Mesendoderm (in vitro differentiated cells): Measurements from ENCODE around the gene ITPR3.

Source experiments
- DNase-seq: peaks from one replicate; pipeline ENCODE4 v3.0.0; 2013
- H2AK5ac ChIP-seq: 2 replicates; pipeline ENCODE4 v1.6.1; 2013; ENCODE audit warnings: low read length, inconsistent platforms
- H2BK120ac ChIP-seq: 2 replicates; pipeline ENCODE4 v1.6.1; 2013; ENCODE audit warnings: low read depth, mild to moderate bottlenecking, low read length, moderate library complexity, mixed read lengths
- H2BK15ac ChIP-seq: replicated peaks from 2 replicates; pipeline ENCODE4 v1.6.1; 2013; ENCODE audit warnings: low read depth, mild to moderate bottlenecking, moderate library complexity
- H2BK5ac ChIP-seq: 2 replicates; pipeline ENCODE4 v1.6.1; 2013; ENCODE audit warnings: low read length, inconsistent platforms
- H3K18ac ChIP-seq: 2 replicates; pipeline ENCODE4 v1.6.1; 2013; ENCODE audit warnings: mild to moderate bottlenecking, low read length, mixed read lengths
- H3K23ac ChIP-seq: one replicate; pipeline ENCODE4 v1.6.1; 2013; ENCODE audit warnings: low read length
- H3K27ac ChIP-seq: 2 replicates; pipeline ENCODE4 v1.5.1; 2013; ENCODE audit warnings: low read depth, mild to moderate bottlenecking, inconsistent platforms, low read length, moderate library complexity
- H3K27me3 ChIP-seq: 2 replicates; pipeline ENCODE4 v1.6.1; 2013; ENCODE audit warnings: low read length, control low read depth, mild to moderate bottlenecking, inconsistent platforms; ENCODE audit not compliant: insufficient read depth, poor library complexity
- H3K36me3 ChIP-seq: 2 replicates; pipeline ENCODE4 v1.6.1; 2013; ENCODE audit warnings: low read length, inconsistent platforms; ENCODE audit not compliant: control insufficient read depth, insufficient read depth
- H3K4ac ChIP-seq: one replicate; pipeline ENCODE4 v1.6.1; 2013; ENCODE audit warnings: low read depth, mild to moderate bottlenecking, low read length, moderate library complexity
- H3K4me1 ChIP-seq: 2 replicates; pipeline ENCODE4 v1.6.1; 2013; ENCODE audit warnings: low read depth, low read length, inconsistent platforms; ENCODE audit not compliant: control insufficient read depth
- H3K4me2 ChIP-seq: 2 replicates; pipeline ENCODE4 v1.6.1; 2013; ENCODE audit warnings: low read length
- H3K4me3 ChIP-seq: 2 replicates; pipeline ENCODE4 v1.5.1; 2013; ENCODE audit warnings: mild to moderate bottlenecking, low read length
- H3K56ac ChIP-seq: one replicate; pipeline ENCODE4 v1.6.1; 2013; ENCODE audit warnings: low read length
- H3K79me1 ChIP-seq: 2 replicates; pipeline ENCODE4 v1.6.1; 2013; ENCODE audit warnings: low read length, inconsistent platforms
- H3K79me2 ChIP-seq: 2 replicates; pipeline ENCODE4 v1.6.1; 2013; ENCODE audit warnings: mild to moderate bottlenecking, low read length; ENCODE audit not compliant: control insufficient read depth, insufficient read depth
- H3K9ac ChIP-seq: 2 replicates; pipeline ENCODE4 v1.6.1; 2013; ENCODE audit warnings: low read length, inconsistent platforms
- H4K5ac ChIP-seq: one replicate; pipeline ENCODE4 v1.6.1; 2013; ENCODE audit warnings: low read length
- H4K8ac ChIP-seq: one replicate; pipeline ENCODE4 v1.6.1; 2013; ENCODE audit warnings: low read depth, mild to moderate bottlenecking, control low read depth, low read length, moderate library complexity
- WGBS: extraction: QIAGEN DNeasy Blood & Tissue Kit; methylation state at CpG from one replicate; pipeline ENCODE4 v1.1.7; 2013; ENCODE audit warnings: low lambda C conversion rate, missing lambda C conversion rate; ENCODE audit not compliant: insufficient coverage; ENCODE audit errors: extremely low coverage; 5-methylcytosine and 5-hydroxymethylcytosine counted together

Gene ITPR3

GRCh38 chr6:33610779-33611732 lies 10.1 kb upstream of the ITPR3 start:
- Histone ChIP-seq H4K5ac (no peak overlapping the region), H4K8ac (no peak overlapping the region), H3K56ac (peak overlapping the region; percentile 12), H2BK5ac (no peak overlapping the region), H3K36me3 (no peaks in the 10 kb centered on the region), H2BK15ac (no peak overlapping the region), H3K4ac (no peak overlapping the region), H3K27me3 (no peaks in the 10 kb centered on the region), H2BK120ac (no peak overlapping the region), H3K79me2 (no peaks in the 10 kb centered on the region), H3K23ac (no peak overlapping the region), H3K18ac (no peak overlapping the region), H3K27ac (no peak overlapping the region), H3K4me2 (no peak overlapping the region), H3K79me1 (no peaks in the 10 kb centered on the region), H3K4me1 (peaks cover 2% of the 10 kb centered on the region), H3K4me3 (no peak overlapping the region), H3K9ac (no peak overlapping the region), H2AK5ac (no peak overlapping the region)
- DNase-seq = no peak
- WGBS = no CpG with 5 or more reads among the region's 22 CpGs

DNA sequence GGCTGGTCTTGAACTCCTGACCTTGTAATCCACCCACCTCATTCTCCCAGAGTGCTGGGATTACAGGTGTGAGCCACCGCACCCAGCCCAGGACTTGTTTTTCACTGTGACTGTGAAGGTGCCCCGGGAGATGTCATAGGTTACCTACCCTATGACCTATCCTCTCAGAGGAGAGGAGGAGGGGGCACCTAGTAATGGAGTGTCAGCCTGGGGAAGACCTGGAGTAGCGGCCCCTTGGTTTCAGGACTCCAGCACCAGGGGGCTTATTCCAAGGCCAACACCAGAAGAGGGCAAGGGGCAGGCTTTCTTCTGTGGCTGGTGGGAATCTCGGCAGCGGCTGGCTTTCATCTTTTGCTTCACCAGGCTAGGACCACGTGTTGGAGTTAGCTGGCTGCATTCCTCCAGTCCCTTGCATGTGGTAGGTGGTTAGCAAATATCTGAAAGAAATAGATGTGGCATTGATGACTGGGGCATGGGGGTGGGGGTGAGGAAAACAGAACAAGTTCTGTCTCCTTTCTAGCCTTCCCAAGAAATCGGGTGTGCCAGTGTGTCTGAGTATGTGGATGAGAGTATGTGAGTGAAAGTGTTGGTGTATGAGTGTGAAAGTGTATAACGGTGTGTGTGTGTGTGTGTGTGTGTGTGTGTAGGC lies 7.9 kb upstream of the ITPR3 start:
- no peak overlapping the region for H3K18ac ChIP-seq
- H3K4me1 ChIP-seq = no peaks in the 10 kb centered on the region
- no peaks in the 10 kb centered on the region for H3K79me2 ChIP-seq
- H3K4me3 ChIP-seq = no peak overlapping the region
- no peak overlapping the region for H3K4ac ChIP-seq
- H3K4me2 ChIP-seq = no peak overlapping the region
- H3K79me1 ChIP-seq = no peaks in the 10 kb centered on the region
- no peak overlapping the region for H3K27ac ChIP-seq
- H2BK15ac ChIP-seq = no peak overlapping the region
- peak overlapping the region; percentile 15 for H3K56ac ChIP-seq
- no peak for DNase-seq
- no peak overlapping the region for H2BK5ac ChIP-seq
- H2BK120ac ChIP-seq = no peak overlapping the region
- H3K27me3 ChIP-seq = no peaks in the 10 kb centered on the region
- H3K36me3 ChIP-seq = no peaks in the 10 kb centered on the region
- H3K9ac ChIP-seq = no peak overlapping the region
- no peak overlapping the region for H2AK5ac ChIP-seq
- WGBS = no CpG with 5 or more reads among the region's 8 CpGs
- peak overlapping the region; percentile 45 for H3K23ac ChIP-seq
- no peak overlapping the region for H4K8ac ChIP-seq
- H4K5ac ChIP-seq = no peak overlapping the region

- no peaks in the 10 kb centered on the region for H3K79me1 ChIP-seq
- no peak overlapping the region for H3K18ac ChIP-seq
- DNase-seq = no peak
- no peak overlapping the region for H4K5ac ChIP-seq
- H3K56ac ChIP-seq = peak overlapping the region; percentile 15
- H4K8ac ChIP-seq = no peak overlapping the region
- no peak overlapping the region for H2BK15ac ChIP-seq
- H3K4me1 ChIP-seq = no peaks in the 10 kb centered on the region
- no peak overlapping the region for H3K9ac ChIP-seq
- no peaks in the 10 kb centered on the region for H3K79me2 ChIP-seq
- H3K36me3 ChIP-seq = no peaks in the 10 kb centered on the region
- no peak overlapping the region for H3K4ac ChIP-seq
- H2BK120ac ChIP-seq = no peak overlapping the region
- no peak overlapping the region for H3K27ac ChIP-seq
- H3K4me2 ChIP-seq = no peak overlapping the region
- no peaks in the 10 kb centered on the region for H3K27me3 ChIP-seq
- no peak overlapping the region for H2AK5ac ChIP-seq
- peak overlapping the region; percentile 45 for H3K23ac ChIP-seq
- WGBS = no CpG with 5 or more reads among the region's 10 CpGs
- H3K4me3 ChIP-seq = no peak overlapping the region
- no peak overlapping the region for H2BK5ac ChIP-seq
These were observed 7.3 kb upstream of the ITPR3 start for GRCh38 chr6:33613795-33614168.

- Histone ChIP-seq H2AK5ac (no peak overlapping the region), H3K4me2 (no peak overlapping the region), H3K9ac (no peak overlapping the region), H3K18ac (no peak overlapping the region), H3K27ac (no peak overlapping the region), H3K23ac (no peak overlapping the region), H2BK15ac (no peak overlapping the region), H4K5ac (no peak overlapping the region), H3K56ac (no peak overlapping the region), H4K8ac (no peak overlapping the region), H3K4me1 (no peaks in the 10 kb centered on the region), H3K79me1 (no peaks in the 10 kb centered on the region), H2BK5ac (no peak overlapping the region), H3K27me3 (no peaks in the 10 kb centered on the region), H3K4me3 (no peak overlapping the region), H3K79me2 (no peaks in the 10 kb centered on the region), H3K36me3 (no peaks in the 10 kb centered on the region), H3K4ac (no peak overlapping the region), H2BK120ac (no peak overlapping the region)
- DNase-seq = no peak
- no CpG with 5 or more reads among the region's 2 CpGs for WGBS
These were observed 5.0 kb upstream of the ITPR3 start for GRCh38 chr6:33616113-33616512.

DNA sequence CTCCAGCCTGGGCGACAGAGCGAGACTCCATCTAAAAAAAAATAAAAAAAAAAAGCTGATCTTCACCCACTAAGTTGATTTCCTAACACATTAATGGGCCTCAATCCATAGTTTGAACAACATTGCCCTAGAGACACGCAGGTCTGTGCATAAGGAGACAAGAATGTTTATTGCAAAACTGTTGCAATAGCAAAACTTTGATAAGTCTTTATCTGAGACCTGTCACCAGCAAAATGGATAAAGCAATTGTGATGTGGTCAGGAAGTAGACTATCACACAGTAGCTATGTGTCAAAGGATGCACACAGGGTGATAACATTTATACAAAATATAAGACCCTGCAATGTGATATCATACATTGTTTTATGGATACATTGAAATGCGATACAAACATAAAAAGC lies 4.2 kb upstream of the ITPR3 start:
- Histone ChIP-seq H3K79me2 (no peaks in the 10 kb centered on the region), H2BK15ac (no peak overlapping the region), H2AK5ac (no peak overlapping the region), H3K27me3 (no peaks in the 10 kb centered on the region), H3K23ac (no peak overlapping the region), H3K4me2 (no peak overlapping the region), H2BK5ac (no peak overlapping the region), H4K5ac (no peak overlapping the region), H3K56ac (no peak overlapping the region), H4K8ac (no peak overlapping the region), H3K36me3 (no peaks in the 10 kb centered on the region), H2BK120ac (no peak overlapping the region), H3K4ac (no peak overlapping the region), H3K4me3 (no peak overlapping the region), H3K27ac (no peak overlapping the region), H3K4me1 (no peaks in the 10 kb centered on the region), H3K18ac (no peak overlapping the region), H3K79me1 (no peaks in the 10 kb centered on the region), H3K9ac (no peak overlapping the region)
- no CpG with 5 or more reads among the region's 4 CpGs for WGBS
- DNase-seq = no peak
